OCI-LY7 (cell line): ENCODE measurements around the gene PDE9A. TPM values are rescaled to one million over a fixed set of nuclear protein-coding genes. Genes with fewer than 3 reads are reported as not detected.

ENCODE experiments used
- BruUV-seq: library from RNA; stranded (reverse); fragments of 400-500 nt; replicated peaks from 2 replicates; lab custom pipeline; 2021; lab: Mats Ljungman, UMichigan
- CTCF ChIA-PET: fragments of 300-600 bp; sonication (Branson Sonifier 250); formaldehyde crosslinking; loops from one replicate; lab custom pipeline; 2022; ENCODE audit warnings: antibody characterized with exemption; ENCODE audit not compliant: unreplicated experiment; lab: Charles Lee
- POLR2A ChIA-PET: fragments of 300-600 bp; sonication (Branson Sonifier 250); formaldehyde crosslinking; loops from one replicate; lab custom pipeline; 2022; ENCODE audit warnings: antibody characterized with exemption; lab: Charles Lee
- DNase-seq: peaks from one replicate; pipeline ENCODE4 v3.0.0-alpha.2; 2015; ENCODE audit warnings: low spot score
- H2AFZ ChIP-seq: fragments of 200-600 bp; sonication (generic), shearing (Covaris generic); 2 replicates; pipeline ENCODE4 v1.6.1; 2014; ENCODE audit warnings: mild to moderate bottlenecking, antibody characterized with exemption, low read length, moderate library complexity
- H3K27ac ChIP-seq: fragments of 200-600 bp; sonication (generic); 2 replicates; pipeline ENCODE4 v1.5.1; 2014; ENCODE audit warnings: mixed run types, low read depth, mild to moderate bottlenecking, moderate library complexity, low read length, inconsistent platforms; ENCODE audit not compliant: poor library complexity, severe bottlenecking
- H3K36me3 ChIP-seq: fragments of 200-600 bp; sonication (generic); 2 replicates; pipeline ENCODE4 v1.6.1; 2014; ENCODE audit warnings: mild to moderate bottlenecking, antibody characterized with exemption, low read length, moderate library complexity, mixed read lengths; ENCODE audit not compliant: insufficient read depth
- H3K4me1 ChIP-seq: fragments of 200-600 bp; sonication (generic); 2 replicates; pipeline ENCODE4 v1.5.1; 2014; ENCODE audit warnings: mild to moderate bottlenecking, low read length; ENCODE audit not compliant: insufficient read depth, poor library complexity, severe bottlenecking
- H3K4me2 ChIP-seq: fragments of 200-600 bp; sonication (generic); 2 replicates; pipeline ENCODE4 v1.6.1; 2014; ENCODE audit warnings: mild to moderate bottlenecking, low read length
- H3K4me3 ChIP-seq: fragments of 200-600 bp; sonication (generic); 2 replicates; pipeline ENCODE4 v1.5.1; 2014; ENCODE audit warnings: mild to moderate bottlenecking, low read depth, low read length; ENCODE audit not compliant: poor library complexity, severe bottlenecking
- H3K79me2 ChIP-seq: fragments of 200-600 bp; sonication (generic); 2 replicates; pipeline ENCODE4 v1.6.1; 2016; ENCODE audit warnings: low read depth, mild to moderate bottlenecking, low read length, moderate library complexity, mixed read lengths; ENCODE audit not compliant: insufficient read depth
- H3K9me2 ChIP-seq: fragments of 200-600 bp; sonication (generic); 2 replicates; pipeline ENCODE4 v1.6.1; 2016; ENCODE audit warnings: mild to moderate bottlenecking, low read length, mixed read lengths; ENCODE audit not compliant: insufficient read depth
- H3K9me3 ChIP-seq: fragments of 200-600 bp; sonication (generic); 2 replicates; pipeline ENCODE4 v1.6.1; 2014; ENCODE audit warnings: mild to moderate bottlenecking, mixed run types, low read length, mixed read lengths
- H4K20me1 ChIP-seq: fragments of 200-600 bp; sonication (generic); 2 replicates; pipeline ENCODE4 v1.6.1; 2014; ENCODE audit warnings: mild to moderate bottlenecking, antibody characterized with exemption, low read length, moderate library complexity, mixed read lengths; ENCODE audit not compliant: insufficient read depth
- CTCF ChIP-seq: fragments of 200-600 bp; sonication (generic); conservative IDR thresholded peaks from 2 replicates; pipeline ENCODE4 v1.5.1; 2014; ENCODE audit warnings: mild to moderate bottlenecking, antibody characterized with exemption, low read length, moderate library complexity, mixed read lengths
- EZH2phosphoT487 ChIP-seq: fragments of 200-600 bp; sonication (generic); IDR thresholded peaks from 2 replicates; pipeline ENCODE4 v1.6.1; 2018; ENCODE audit warnings: low read depth, borderline replicate concordance, mild to moderate bottlenecking, mixed run types, antibody characterized with exemption, low read length, moderate library complexity, mixed read lengths
- intact Hi-C: fragments of 100-400 bp; cut with micrococcal nuclease; formaldehyde crosslinking; loops from one replicate; pipeline ENCODE4 v1.10.0; 2022; ENCODE audit not compliant: unreplicated experiment
- total RNA-seq, 2 experiments: library from RNA; depleted of rRNA in 1 of 2; stranded (reverse); fragments of >200 nt in 1 of 2; shearing (Covaris generic) in 1 of 2; gene quantifications; 2 replicates each; pipeline ENCODE4 v1.2.3, GENCODE V29; 2014 to 2022

Gene PDE9A
- total RNA-seq, 2 experiments from 2014 or later: 11.4 to 22.4 TPM

GRCh38 chr21:42629933-42630589 lies 23.4 kb upstream of the PDE9A start:
- H2AFZ ChIP-seq: no peak overlapping the region
- intact Hi-C loops: loop anchor here (10.0 kb wide), 2 partner anchors 55 to 185 kb away; no protein-coding TSS in a partner anchor
- no peak for DNase-seq
- CTCF ChIA-PET: no interaction called here
- BruUV-seq: no TSS peak
- H4K20me1 ChIP-seq: no peaks in the 10 kb centered on the region
- TF ChIP-seq CTCF (no peak), EZH2phosphoT487 (no peak)
- no peak overlapping the region for H3K4me2 ChIP-seq
- no peaks in the 10 kb centered on the region for H3K79me2 ChIP-seq
- H3K4me3 ChIP-seq: no peak overlapping the region
- no peaks in the 10 kb centered on the region for H3K4me1 ChIP-seq
- H3K9me2 ChIP-seq: no peaks in the 10 kb centered on the region
- H3K9me3 ChIP-seq: no peaks in the 10 kb centered on the region
- POLR2A ChIA-PET: no interaction called here
- H3K27ac ChIP-seq: no peak overlapping the region
- H3K36me3 ChIP-seq: no peaks in the 10 kb centered on the region

- H3K4me1 ChIP-seq: no peaks in the 10 kb centered on the region
- H3K4me3 ChIP-seq: no peak overlapping the region
- H2AFZ ChIP-seq: no peak overlapping the region
- H3K36me3 ChIP-seq: no peaks in the 10 kb centered on the region
- POLR2A ChIA-PET: no interaction called here
- intact Hi-C loops: loop anchor here (10.0 kb wide), 2 partner anchors 56 to 184 kb away; no protein-coding TSS in a partner anchor
- BruUV-seq: no TSS peak
- no peak overlapping the region for H3K4me2 ChIP-seq
- no peaks in the 10 kb centered on the region for H3K79me2 ChIP-seq
- H3K9me2 ChIP-seq: no peaks in the 10 kb centered on the region
- H3K9me3 ChIP-seq: no peaks in the 10 kb centered on the region
- no peaks in the 10 kb centered on the region for H4K20me1 ChIP-seq
- no peak for TF ChIP-seq CTCF
- TF ChIP-seq EZH2phosphoT487: no peak
- no peak for DNase-seq
- CTCF ChIA-PET: no interaction called here
- no peak overlapping the region for H3K27ac ChIP-seq
These were observed 22.8 kb upstream of the PDE9A start for GRCh38 chr21:42630626-42631025.

GRCh38 chr21:42631142-42631541 lies 22.3 kb upstream of the PDE9A start:
- TF ChIP-seq EZH2phosphoT487 (no peak), CTCF (no peak)
- Histone ChIP-seq H3K79me2 (no peaks in the 10 kb centered on the region), H3K9me2 (no peaks in the 10 kb centered on the region), H3K4me1 (no peaks in the 10 kb centered on the region), H2AFZ (no peak overlapping the region), H3K4me3 (no peak overlapping the region), H3K27ac (no peak overlapping the region), H4K20me1 (no peaks in the 10 kb centered on the region), H3K36me3 (no peaks in the 10 kb centered on the region), H3K4me2 (no peak overlapping the region), H3K9me3 (no peaks in the 10 kb centered on the region)
- ChIA-PET CTCF (no interaction called here), POLR2A (no interaction called here)
- BruUV-seq: no TSS peak
- DNase-seq: no peak
- intact Hi-C loops: loop anchor here (10.0 kb wide), 2 partner anchors 56 to 184 kb away; no protein-coding TSS in a partner anchor
